Measurements from ENCODE around the gene CCP110. TPM values are rescaled to one million over a fixed set of nuclear protein-coding genes. Genes with fewer than 3 reads are reported as not detected.

CCP110 gene
- total and polyA plus RNA-seq, 2 of the 13 experiments (the other 11 are each of a cell fraction or from before 2014, with no cell fraction given) = 10.0 to 11.1 TPM

- TF ChIP-seq CEBPB (IDR thresholded peaks at IDR 0.05; ENCODE audit: borderline replicate concordance, low read depth, low read length) = peak; percentile 82
- TF ChIP-seq, protein P1, sequence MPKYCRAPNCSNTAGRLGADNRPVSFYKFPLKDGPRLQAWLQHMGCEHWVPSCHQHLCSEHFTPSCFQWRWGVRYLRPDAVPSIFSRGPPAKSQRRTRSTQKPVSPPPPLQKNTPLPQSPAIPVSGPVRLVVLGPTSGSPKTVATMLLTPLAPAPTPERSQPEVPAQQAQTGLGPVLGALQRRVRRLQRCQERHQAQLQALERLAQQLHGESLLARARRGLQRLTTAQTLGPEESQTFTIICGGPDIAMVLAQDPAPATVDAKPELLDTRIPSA (CRISPR knock-in tag; IDR thresholded peaks at IDR 0.05; ENCODE audit: borderline replicate concordance) = no peak
Measured at GRCh38 chr16:19540241-19540970, 16.7 kb downstream of the CCP110 start (continued).

- in situ Hi-C loops (cut with HindIII; ENCODE audit: extremely low pct_ligation_motif_present, low pct_unique_long_range_greater_than_20kb) = no loop called here
- WGBS (ENCODE audit: low lambda C conversion rate) = 60% methylated on average over 3 of the region's 3 CpGs
- CTCF ChIA-PET (ENCODE audit: low intra/inter-chr PET ratio, low total read pairs) = no interaction called here
- TF ChIP-seq ZNF276 (CRISPR knock-in tag; IDR thresholded peaks at IDR 0.05; ENCODE audit: low read depth) (no peak), POGK (CRISPR knock-in tag; conservative IDR thresholded peaks at IDR 0.05) (0 out of 2 replicates have a peak, but pooled peaks have one; percentile 49), TBX3 (IDR thresholded peaks at IDR 0.05; ENCODE audit: borderline replicate concordance) (0 out of 2 replicates have a peak, but pooled peaks have one; percentile 21), RNF219 (CRISPR knock-in tag; IDR thresholded peaks at IDR 0.05) (no peak), MIER3 (CRISPR knock-in tag; IDR thresholded peaks at IDR 0.05; ENCODE audit: borderline replicate concordance) (peak; percentile 89; the same call in 1 of the 2 replicates), TRIM24 (CRISPR knock-in tag; IDR thresholded peaks at IDR 0.05) (no peak), ZNF574 (CRISPR knock-in tag; IDR thresholded peaks at IDR 0.05) (0 out of 2 replicates have a peak, but pooled peaks have one; percentile 35)
Measured at GRCh38 chr16:19542138-19542821, 18.5 kb downstream of the CCP110 start.

More at GRCh38 chr16:19542138-19542821, 18.5 kb downstream of the CCP110 start:
- FAIRE-seq (peak; percentile 67), ATAC-seq (peak; percentile 96), DNase-seq (ENCODE audit: low spot score) (peak; percentile 98)
- H3K9ac ChIP-seq (ENCODE audit: insufficient read depth, low read depth, low read length) = peak overlapping the region; percentile 51
- peak overlapping the region; percentile 84 for H3K27ac ChIP-seq (ENCODE audit: extremely low read length, insufficient read depth, low read length)
- peak overlapping the region; percentile 60 for H3K4me2 ChIP-seq (ENCODE audit: low read depth, low read length)
- peaks cover 39% of the 10 kb centered on the region for H3K4me1 ChIP-seq (ENCODE audit: insufficient read depth, low read length)
- H3K4me3 ChIP-seq (replicated peaks in 1 of 3; ENCODE audit: insufficient read depth in 1 of 3, low read depth in 2 of 3, low read length in 3 of 3) = peak overlapping the region in 1 of 3 experiments; percentile 14; a peak in 2 of 6 replicates
- H3K36me3 ChIP-seq (replicated peaks in 1 of 2; ENCODE audit: control insufficient read depth in 1 of 2, insufficient read depth in 2 of 2, low read length in 2 of 2) = peaks cover 4 to 22% of the 10 kb centered on the region in 2 experiments
- no peaks in the 10 kb centered on the region for H3K79me2 ChIP-seq (ENCODE audit: insufficient read depth, low read length)
- H3K9me3 ChIP-seq (ENCODE audit: low read length) = no peaks in the 10 kb centered on the region
- H3K27me3 ChIP-seq (ENCODE audit: control insufficient read depth in 1 of 2, insufficient read depth in 2 of 2, low read length in 2 of 2) = no peaks in the 10 kb centered on the region
- POLR2A ChIA-PET = interaction anchor here (1.2 to 2.0 kb wide), 3 partner anchors 13 to 201 kb away, joined by 3 to 20 read pairs (median 11); partner anchors contain the start of genes CCP110 and VPS35L
- H2AFZ ChIP-seq (ENCODE audit: low read length) = no peak overlapping the region
- no TSS peak for BruUV-seq (replicated peaks)
- intact Hi-C loops (cut with micrococcal nuclease; ENCODE audit: unreplicated experiment) = loop anchor here (1.0 kb wide), 1 partner anchor 29 kb away; no protein-coding TSS in a partner anchor
- H4K20me1 ChIP-seq (ENCODE audit: insufficient read depth, low read length) = no peaks in the 10 kb centered on the region
